Psoas muscle (tissue), 8 donors: ENCODE measurements around the gene HEBP1. TPM values are rescaled to one million over a fixed set of nuclear protein-coding genes. Genes with fewer than 3 reads are reported as not detected.

Source experiments
- ATAC-seq, 4 donors: fragments of 200-7000 bp; cut with Tn5 transposase; one replicate each; pipeline ENCODE4 v1.9.1; 2020; ENCODE audit warnings: moderate library complexity in 3 of 4, mild to moderate bottlenecking in 2 of 4
- DNase-seq, 2 donors: peaks; one replicate each; pipeline ENCODE4 v3.0.0-alpha.2; 2020
- H3K27ac ChIP-seq: fragments of 200-600 bp; one replicate; pipeline ENCODE4 v1.8.0; 2022
- H3K27me3 ChIP-seq, 3 donors: fragments of 200-600 bp in 1 of 3; one replicate each; pipeline versions ENCODE4 v1.6.1 to v1.8.0; 2013 to 2022; ENCODE audit warnings: low read length in 2 of 3, mild to moderate bottlenecking in 2 of 3, moderate library complexity in 1 of 3; ENCODE audit not compliant: insufficient read depth in 3 of 3
- H3K36me3 ChIP-seq, 2 donors: fragments of 200-600 bp in 1 of 2; one replicate each; pipeline versions ENCODE4 v1.6.1 to v1.8.0; 2013 to 2022; ENCODE audit warnings: low read depth in 1 of 2, mild to moderate bottlenecking in 1 of 2, moderate library complexity in 1 of 2; ENCODE audit not compliant: insufficient read depth in 1 of 2
- H3K4me1 ChIP-seq: fragments of 200-600 bp; one replicate; pipeline ENCODE4 v1.8.0; 2022
- H3K4me3 ChIP-seq: fragments of 200-600 bp; one replicate; pipeline ENCODE4 v1.8.0; 2022; ENCODE audit warnings: mild to moderate bottlenecking
- H3K9me3 ChIP-seq: fragments of 200-600 bp; one replicate; pipeline ENCODE4 v1.8.0; 2022
- CTCF ChIP-seq: fragments of 200-600 bp; IDR thresholded peaks from one replicate; pipeline ENCODE4 v1.8.0; 2022; ENCODE audit warnings: antibody characterized with exemption
- WGBS, 3 donors: extraction: QIAGEN DNeasy Blood & Tissue Kit; methylation state at CpG; one replicate each; pipeline versions ENCODE4 v1.1.6 to v1.1.7; 2013; 5-methylcytosine and 5-hydroxymethylcytosine counted together
- intact Hi-C, 2 donors: fragments of 100-400 bp; cut with DNase I; formaldehyde crosslinking; loops; one replicate each; pipeline versions ENCODE4 v1.11.0 to v1.14.2; 2022
- polyA plus RNA-seq, 3 donors: library from polyadenylated mRNA; stranded (reverse); fragments of 200-250 nt; gene quantifications; one replicate each; pipeline ENCODE4 v1.2.3, GENCODE V29; 2013
- total RNA-seq, 4 donors: library from RNA; stranded (reverse); fragmentation: NEBNext Ultra II Directional in 2 of 4; extraction: Animal tissue kit (Norgen Biotek cat#: 25700) in 2 of 4; gene quantifications; one replicate each; pipeline versions ENCODE4 v1.2.1 to v1.2.4, GENCODE V29; 2021 to 2023
- donor health status: healthy with polysubstance abuse.
- donor health status: DM: no; HTN: no; CAD: no; lungs with moderate emphysema.
- donor health status: Bipolar disorder and iron deficiency.
- donor health status: healthy.
- donor health status: DM: yes; HTN: yes; CAD: no.
- donor health status: DM: no; HTN: no; CAD: no.
- donor health status: DM: no; HTN: no; CAD: no.
- donor health status: DM: yes; HTN: yes; CAD: no.

The HEBP1 gene
- total and polyA plus RNA-seq, 7 donors: 19.4 to 39.3 (median 33.3) TPM

- Histone ChIP-seq H3K4me3 (peak overlapping the region; percentile 92), H3K4me1 (peaks cover 15% of the 10 kb centered on the region), H3K27me3 (no peaks in the 10 kb centered on the region), H3K9me3 (no peaks in the 10 kb centered on the region), H3K27ac (peak overlapping the region; percentile 86), H3K36me3 (no peaks in the 10 kb centered on the region)
- DNase-seq (no peak), ATAC-seq (no peak)
- TF ChIP-seq CTCF: no peak
- intact Hi-C loops: loop anchor here (5.0 kb wide), 3 partner anchors 41 to 206 kb away; partner anchors contain the start of gene FAM234B (in 2 of the 2)
- 40 to 44% (median 43%) methylated on average over 16 of the region's 16 CpGs for WGBS, 3 donors
Observed at GRCh38 chr12:13001775-13002040, 1.6 kb upstream of the HEBP1 start.

- Histone ChIP-seq H3K4me3 (peak overlapping the region; percentile 92), H3K27ac (peak overlapping the region; percentile 86), H3K9me3 (no peaks in the 10 kb centered on the region), H3K27me3 (no peaks in the 10 kb centered on the region), H3K4me1 (peaks cover 15% of the 10 kb centered on the region), H3K36me3 (no peaks in the 10 kb centered on the region)
- DNase-seq (peak; percentile 58 to 75), ATAC-seq (peak; percentile 35 to 46 (median 39))
- WGBS, 3 donors: 0 to 1% (median 0%) methylated on average over 65 to 82 of the region's 82 CpGs
- peak; percentile 39 for TF ChIP-seq CTCF
- intact Hi-C loops: loop anchor here (5.0 kb wide), 3 partner anchors 41 to 206 kb away; partner anchors contain the start of gene FAM234B (in 2 of the 2)
Observed at GRCh38 chr12:13000925-13001774, 1.1 kb upstream of the HEBP1 start.

GRCh38 chr12:13000616-13000924 is 505 bp upstream of the HEBP1 start:
- Histone ChIP-seq H3K4me1 (peaks cover 15% of the 10 kb centered on the region), H3K36me3 (no peaks in the 10 kb centered on the region), H3K27me3 (no peaks in the 10 kb centered on the region), H3K27ac (peak overlapping the region; percentile 86), H3K4me3 (peak overlapping the region; percentile 92), H3K9me3 (no peaks in the 10 kb centered on the region)
- peak; percentile 32 to 65 (median 41) for ATAC-seq
- DNase-seq: no peak
- intact Hi-C loops: loop anchor here (5.0 kb wide), 3 partner anchors 42 to 207 kb away; partner anchors contain the start of gene FAM234B (in 2 of the 2)
- TF ChIP-seq CTCF: no peak
- 0 to 1% (median 0%) methylated on average over 12 to 16 of the region's 16 CpGs for WGBS, 3 donors

- H3K4me3 ChIP-seq: peak overlapping the region; percentile 92
- intact Hi-C loops: no loop called here
- TF ChIP-seq CTCF: no peak
- H3K27ac ChIP-seq: peak overlapping the region; percentile 73
- H3K4me1 ChIP-seq: peaks cover 15% of the 10 kb centered on the region
- 15 to 26% (median 18%) methylated on average over 22 of the region's 22 CpGs for WGBS, 3 donors
- no peaks in the 10 kb centered on the region for H3K27me3 ChIP-seq
- DNase-seq: no peak
- no peaks in the 10 kb centered on the region for H3K36me3 ChIP-seq
- peak in 1 of 4 donors; percentile 10 for ATAC-seq
- no peaks in the 10 kb centered on the region for H3K9me3 ChIP-seq
Observed at GRCh38 chr12:12999271-12999958, 650 bp downstream of the HEBP1 start.
